B cell (primary cell): Measurements from ENCODE around the gene SYNDIG1L. TPM values are rescaled to one million over a fixed set of nuclear protein-coding genes. Genes with fewer than 3 reads are reported as not detected.

Source experiments
- ATAC-seq: fragments of 200-7000 bp; cut with Tn5 transposase; one replicate; pipeline ENCODE4 v1.10.0; 2021; ENCODE audit warnings: low read depth, mild to moderate bottlenecking, moderate number of reproducible peaks, moderate library complexity
- CTCF ChIA-PET: fragments of 350-600 bp; sonication (Branson Sonifier 250); formaldehyde crosslinking; loops from one replicate; lab custom pipeline; 2021; ENCODE audit warnings: antibody characterized with exemption, inconsistent platforms; lab: Charles Lee
- POLR2A ChIA-PET: fragments of 350-600 bp; sonication (Branson Sonifier 250); formaldehyde crosslinking; loops from one replicate; lab custom pipeline; 2021; ENCODE audit warnings: antibody characterized with exemption; lab: Charles Lee
- DNase-seq: peaks from one replicate; pipeline ENCODE4 v3.0.0; 2013
- H2AFZ ChIP-seq: 2 replicates; pipeline ENCODE4 v1.6.1; 2012; ENCODE audit warnings: mild to moderate bottlenecking, low read depth, low read length; ENCODE audit not compliant: insufficient read depth, poor library complexity, severe bottlenecking
- H3K27ac ChIP-seq, 2 donors: 1 replicate in 1 of 2; 2 replicates in 1 of 2; pipeline ENCODE4 v1.5.1; 2012 to 2013; ENCODE audit warnings: low read length in 2 of 2, mild to moderate bottlenecking in 2 of 2, moderate library complexity in 1 of 2
- H3K27me3 ChIP-seq, 4 experiments: fragments of 200-600 bp in 1 of 4; sonication (generic) in 1 of 4; replicated peaks in 1 of 4; 1 replicate in 2 of 4; 2 replicates in 2 of 4; pipeline versions ENCODE4 v1.6.1 to v1.7.0; 2013 to 2016; ENCODE audit warnings: low read length in 3 of 4, mild to moderate bottlenecking in 2 of 4, mixed read lengths in 1 of 4, moderate library complexity in 1 of 4; ENCODE audit not compliant: insufficient read depth in 4 of 4, control insufficient read depth in 3 of 4; ENCODE audit errors: control extremely low read depth in 1 of 4
- H3K36me3 ChIP-seq, 2 experiments: replicated peaks in 1 of 2; 1 replicate in 1 of 2; 2 replicates in 1 of 2; pipeline versions ENCODE4 v1.6.1 to v1.7.1; 2013; ENCODE audit warnings: low read length in 1 of 2; ENCODE audit not compliant: insufficient read depth in 2 of 2, control insufficient read depth in 1 of 2; ENCODE audit errors: control extremely low read depth in 1 of 2, extremely low read depth in 1 of 2
- H3K4me1 ChIP-seq, 2 donors: fragments of 200-600 bp in 1 of 2; sonication (generic) in 1 of 2; 1 replicate in 1 of 2; 2 replicates in 1 of 2; pipeline versions ENCODE4 v1.5.1 to v1.6.1; 2013 to 2017; ENCODE audit warnings: low read length in 2 of 2; ENCODE audit not compliant: control insufficient read depth in 2 of 2, insufficient read depth in 2 of 2
- H3K4me2 ChIP-seq: replicated peaks from 2 replicates; pipeline ENCODE3; 2012; ENCODE audit warnings: mild to moderate bottlenecking, low read depth, low read length; ENCODE audit not compliant: poor library complexity, severe bottlenecking
- H3K4me3 ChIP-seq, 5 experiments: fragments of 200-600 bp in 1 of 5; sonication (generic) in 1 of 5; 1 replicate in 3 of 5; 2 replicates in 2 of 5; pipeline versions ENCODE4 v1.5.1 to v1.7.0; 2011 to 2016; ENCODE audit warnings: low read length in 4 of 5, mild to moderate bottlenecking in 4 of 5, low read depth in 2 of 5, control low read depth in 1 of 5, moderate library complexity in 1 of 5; ENCODE audit not compliant: insufficient read depth in 1 of 5; ENCODE audit errors: control extremely low read depth in 1 of 5, extremely low read depth in 1 of 5
- H3K79me2 ChIP-seq: fragments of 200-600 bp; sonication (generic); one replicate; pipeline ENCODE4 v1.6.0; 2016; ENCODE audit warnings: low read length; ENCODE audit not compliant: control insufficient read depth, insufficient read depth
- H3K9ac ChIP-seq: fragments of 200-600 bp; sonication (generic); 2 replicates; pipeline ENCODE4 v1.6.1; 2017; ENCODE audit warnings: mild to moderate bottlenecking, low read length, moderate library complexity
- H3K9me3 ChIP-seq, 3 donors: one replicate each; pipeline versions ENCODE4 v1.6.1 to v1.7.1; 2013; ENCODE audit warnings: low read length in 2 of 3; ENCODE audit not compliant: control insufficient read depth in 2 of 3, insufficient read depth in 1 of 3; ENCODE audit errors: control extremely low read depth in 1 of 3
- H4K20me1 ChIP-seq: 2 replicates; pipeline ENCODE4 v1.6.0; 2012; ENCODE audit warnings: mild to moderate bottlenecking, low read length; ENCODE audit not compliant: insufficient read depth, control insufficient read depth, poor library complexity, severe bottlenecking
- H3K27ac Mint-ChIP-seq: one replicate; pipeline ENCODE4 v1.8.0; 2021; ENCODE audit warnings: mixed read lengths
- H3K27me3 Mint-ChIP-seq: one replicate; pipeline ENCODE4 v1.8.0; 2021; ENCODE audit warnings: mixed read lengths
- H3K4me1 Mint-ChIP-seq: one replicate; pipeline ENCODE4 v1.8.0; 2021; ENCODE audit warnings: mixed read lengths
- H3K4me3 Mint-ChIP-seq: one replicate; pipeline ENCODE4 v1.8.0; 2021; ENCODE audit warnings: mixed read lengths
- H3K9me3 Mint-ChIP-seq: one replicate; pipeline ENCODE4 v1.8.0; 2022; ENCODE audit warnings: mixed read lengths; ENCODE audit not compliant: insufficient read depth
- CTCF ChIP-seq: fragments of 200-600 bp; IDR thresholded peaks from one replicate; pipeline ENCODE4 v1.8.0; 2022; ENCODE audit warnings: antibody characterized with exemption, mild to moderate bottlenecking
- EZH2 ChIP-seq: IDR thresholded peaks from 2 replicates; pipeline ENCODE4 v1.6.1; 2012; ENCODE audit warnings: borderline replicate concordance, low read depth, mild to moderate bottlenecking, moderate library complexity, low read length; ENCODE audit not compliant: insufficient read depth, poor library complexity, severe bottlenecking
- WGBS: methylation state at CpG from one replicate; pipeline ENCODE4 v1.1.5; 2013; ENCODE audit warnings: missing lambda C conversion rate; ENCODE audit not compliant: insufficient coverage; 5-methylcytosine and 5-hydroxymethylcytosine counted together
- intact Hi-C: fragments of 100-400 bp; cut with micrococcal nuclease; formaldehyde crosslinking; loops from one replicate; pipeline ENCODE4 v1.10.0; 2022
- polyA plus RNA-seq: library from polyadenylated mRNA; depleted of rRNA; stranded (reverse); fragments of >200 nt; gene quantifications from 2 replicates; pipeline ENCODE4 v1.2.3, GENCODE V29; 2012
- total RNA-seq, 2 donors: library from RNA; stranded (reverse); fragments of 120-200 nt in 1 of 2; gene quantifications; 1 replicate in 1 of 2; 2 replicates in 1 of 2; pipeline versions ENCODE4 v1.2.3 to v1.2.4, GENCODE V29; 2013 to 2022

Gene SYNDIG1L
- total and polyA plus RNA-seq, 2 donors (not counting 1 experiment from before 2014, with no cell fraction given) = 0.16 TPM; not detected in 1

DNA sequence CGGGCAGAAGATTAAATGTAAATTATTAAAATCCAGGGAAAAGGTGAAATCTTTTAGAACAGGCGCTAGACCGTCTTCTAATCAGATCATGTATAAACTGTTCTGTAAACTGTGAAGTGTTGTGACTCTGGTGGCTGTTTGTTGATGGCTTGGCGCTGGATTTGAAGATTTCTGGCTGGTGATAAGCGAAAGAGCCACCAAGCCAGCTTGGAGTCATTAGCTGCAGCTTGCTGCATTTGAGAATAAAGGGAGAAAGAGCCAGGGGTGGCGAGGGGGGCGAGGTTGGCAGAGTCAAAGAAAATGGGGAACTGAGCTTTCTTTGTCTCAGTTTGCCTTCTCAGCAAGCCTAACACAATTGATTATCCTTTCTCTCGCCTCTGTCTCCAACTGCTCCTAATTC is 8.0 kb downstream of the SYNDIG1L start:
- no peak overlapping the region for H2AFZ ChIP-seq
- WGBS = 55% methylated on average over 4 of the region's 8 CpGs
- no peaks in the 10 kb centered on the region for H3K4me1 ChIP-seq
- H3K27ac ChIP-seq = no peak overlapping the region
- no peaks in the 10 kb centered on the region for H4K20me1 ChIP-seq
- Mint-ChIP-seq H3K9me3 (no peaks in the 10 kb centered on the region), H3K4me1 (no peaks in the 10 kb centered on the region), H3K27ac (no peak overlapping the region), H3K4me3 (no peak overlapping the region), H3K27me3 (peaks cover 29% of the 10 kb centered on the region)
- POLR2A ChIA-PET = interaction anchor here (0.6 kb wide), 1 partner anchor 1597 kb away, joined by 4 read pairs; no protein-coding TSS in a partner anchor
- peaks cover 0 to 8% (median 3%) of the 10 kb centered on the region in 4 experiments for H3K27me3 ChIP-seq
- H3K36me3 ChIP-seq = no peaks in the 10 kb centered on the region
- peaks cover 0 to 3% (median 0%) of the 10 kb centered on the region in 3 donors for H3K9me3 ChIP-seq
- CTCF ChIA-PET = no interaction called here
- no peaks in the 10 kb centered on the region for H3K79me2 ChIP-seq
- no peak overlapping the region for H3K9ac ChIP-seq
- no peak for ATAC-seq
- no peak for TF ChIP-seq EZH2
- TF ChIP-seq CTCF = no peak
- no peak overlapping the region for H3K4me3 ChIP-seq
- DNase-seq = no peak
- no peak overlapping the region for H3K4me2 ChIP-seq
- intact Hi-C loops = no loop called here

DNA sequence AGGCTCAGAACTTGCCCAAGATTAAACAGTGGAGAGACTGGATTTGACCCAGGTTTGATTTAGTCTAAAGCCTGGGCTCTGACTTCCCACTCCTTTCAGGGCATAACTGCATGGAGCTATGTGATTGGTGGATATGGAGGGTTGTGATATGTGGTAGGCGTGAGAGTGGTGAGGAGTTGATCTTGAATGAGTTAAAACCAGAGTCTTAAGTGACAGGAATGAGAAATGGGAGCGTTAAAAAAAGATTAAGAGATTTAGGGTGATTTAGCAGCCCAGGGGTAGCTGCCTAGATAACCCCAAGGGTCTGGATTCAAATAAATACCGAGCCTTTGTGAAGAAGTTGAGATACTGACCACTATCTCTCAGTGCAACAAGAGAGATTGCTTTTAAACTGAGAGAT is 8.4 kb downstream of the SYNDIG1L start:
- no peaks in the 10 kb centered on the region for H3K79me2 ChIP-seq
- ATAC-seq = no peak
- ChIA-PET POLR2A (interaction anchor here (0.6 kb wide), 1 partner anchor 1597 kb away, joined by 4 read pairs; no protein-coding TSS in a partner anchor), CTCF (no interaction called here)
- peaks cover 0 to 6% (median 3%) of the 10 kb centered on the region in 4 experiments for H3K27me3 ChIP-seq
- intact Hi-C loops = no loop called here
- 57% methylated on average over 2 of the region's 3 CpGs for WGBS
- H3K4me1 ChIP-seq = no peaks in the 10 kb centered on the region
- H3K27me3 Mint-ChIP-seq = peaks cover 26% of the 10 kb centered on the region
- DNase-seq = no peak
- no peak overlapping the region for H3K9ac ChIP-seq
- no peaks in the 10 kb centered on the region for H3K4me1 Mint-ChIP-seq
- no peaks in the 10 kb centered on the region for H4K20me1 ChIP-seq
- H3K36me3 ChIP-seq = no peaks in the 10 kb centered on the region
- no peak for TF ChIP-seq CTCF
- no peak for TF ChIP-seq EZH2
- no peak overlapping the region for H3K4me3 Mint-ChIP-seq
- H3K27ac ChIP-seq = no peak overlapping the region
- peaks cover 0 to 3% (median 0%) of the 10 kb centered on the region in 3 donors for H3K9me3 ChIP-seq
- no peaks in the 10 kb centered on the region for H3K9me3 Mint-ChIP-seq
- H3K4me2 ChIP-seq = no peak overlapping the region
- no peak overlapping the region for H3K27ac Mint-ChIP-seq
- no peak overlapping the region for H3K4me3 ChIP-seq
- no peak overlapping the region for H2AFZ ChIP-seq
